GM18951 (cell line): ENCODE measurements around the gene SEC16A.

ENCODE experiments used
- POLR2A ChIP-seq: IDR thresholded peaks from 4 replicates; pipeline ENCODE4 v1.6.1; 2011; ENCODE audit warnings: mild to moderate bottlenecking; ENCODE audit not compliant: insufficient read length, insufficient read depth; ENCODE audit errors: extremely low read depth
- in situ Hi-C: fragments of 300-500 bp; cut with MboI; formaldehyde crosslinking; loops from one replicate; pipeline ENCODE4 v1.12.0; 2022; ENCODE audit warnings: low sequenced_read_pairs, mixed read lengths, inconsistent platforms; ENCODE audit not compliant: unreplicated experiment

SEC16A gene

GRCh38 chr9:136467766-136468165 lies 15.1 kb downstream of the SEC16A start:
- in situ Hi-C loops, result no loop called here
- no peak for TF ChIP-seq POLR2A

- in situ Hi-C loops, result no loop called here
Measured at GRCh38 chr9:136466155-136466541, 16.7 kb downstream of the SEC16A start.

GRCh38 chr9:136465500-136466154 lies 17.2 kb downstream of the SEC16A start:
- in situ Hi-C loops, result no loop called here
- TF ChIP-seq POLR2A, result no peak

More at GRCh38 chr9:136466155-136466541, 16.7 kb downstream of the SEC16A start:
- no peak for TF ChIP-seq POLR2A

- in situ Hi-C loops, result no loop called here
- no peak for TF ChIP-seq POLR2A
Measured at GRCh38 chr9:136464241-136464640, 18.6 kb downstream of the SEC16A start.

GRCh38 chr9:136463578-136463977 lies 19.3 kb downstream of the SEC16A start:
- no peak for TF ChIP-seq POLR2A
- in situ Hi-C loops, result no loop called here

GRCh38 chr9:136462664-136463063 lies 20.2 kb downstream of the SEC16A start:
- in situ Hi-C loops, result no loop called here
- no peak for TF ChIP-seq POLR2A

GRCh38 chr9:136460772-136461325 lies 22.0 kb downstream of the SEC16A start:
- no peak for TF ChIP-seq POLR2A
- in situ Hi-C loops, result no loop called here

- no peak for TF ChIP-seq POLR2A
- in situ Hi-C loops, result no loop called here
Measured at GRCh38 chr9:136459425-136459824, 23.4 kb downstream of the SEC16A start.

- in situ Hi-C loops, result no loop called here
- no peak for TF ChIP-seq POLR2A
Measured at GRCh38 chr9:136457326-136457725, 25.5 kb downstream of the SEC16A start.

GRCh38 chr9:136456258-136456657 lies 26.6 kb downstream of the SEC16A start:
- no peak for TF ChIP-seq POLR2A
- in situ Hi-C loops, result no loop called here

- in situ Hi-C loops, result no loop called here
- no peak for TF ChIP-seq POLR2A
Measured at GRCh38 chr9:136455043-136456002, 27.5 kb downstream of the SEC16A start.

GRCh38 chr9:136454026-136454796 lies 28.6 kb downstream of the SEC16A start:
- TF ChIP-seq POLR2A, result no peak
- in situ Hi-C loops, result no loop called here

GRCh38 chr9:136453326-136453725 lies 29.5 kb downstream of the SEC16A start:
- no peak for TF ChIP-seq POLR2A
- in situ Hi-C loops, result no loop called here

GRCh38 chr9:136451221-136451877 lies 31.5 kb downstream of the SEC16A start:
- no peak for TF ChIP-seq POLR2A
- in situ Hi-C loops, result no loop called here
